Gastroesophageal sphincter (tissue), 3 donors: ENCODE data around the gene RPS3.

Experiments
- CTCF ChIP-seq, 4 experiments: fragments of 200-600 bp in 2 of 4; fragments of 450-650 bp in 2 of 4; sonication (generic) in 1 of 4; IDR thresholded peaks; one replicate each; pipeline ENCODE4 v1.5.1; 2017 to 2019; ENCODE audit warnings: antibody characterized with exemption in 4 of 4, mild to moderate bottlenecking in 2 of 4, moderate library complexity in 2 of 4
- EP300 ChIP-seq: sonication (generic); formaldehyde crosslinking; IDR thresholded peaks from one replicate; pipeline ENCODE4 v1.6.1; 2017; ENCODE audit warnings: antibody characterized with exemption, mild to moderate bottlenecking
- POLR2AphosphoS5 ChIP-seq: sonication (generic); formaldehyde crosslinking; IDR thresholded peaks from one replicate; pipeline ENCODE4 v1.6.1; 2017; ENCODE audit warnings: antibody characterized with exemption

GRCh38 chr11:75406338-75406777 lies 7.0 kb downstream of the RPS3 start:
- no peak for TF ChIP-seq CTCF (IDR thresholded peaks at IDR 0.05)
- peak; percentile 31 for TF ChIP-seq POLR2AphosphoS5
- no peak for TF ChIP-seq EP300
